Measurements from ENCODE around the gene LRRK1. TPM values are rescaled to one million over a fixed set of nuclear protein-coding genes. Genes with fewer than 3 reads are reported as not detected.

Gene LRRK1
- total and polyA plus RNA-seq, 2 experiments from 2014 or later: 2.6 to 4.5 TPM

DNA sequence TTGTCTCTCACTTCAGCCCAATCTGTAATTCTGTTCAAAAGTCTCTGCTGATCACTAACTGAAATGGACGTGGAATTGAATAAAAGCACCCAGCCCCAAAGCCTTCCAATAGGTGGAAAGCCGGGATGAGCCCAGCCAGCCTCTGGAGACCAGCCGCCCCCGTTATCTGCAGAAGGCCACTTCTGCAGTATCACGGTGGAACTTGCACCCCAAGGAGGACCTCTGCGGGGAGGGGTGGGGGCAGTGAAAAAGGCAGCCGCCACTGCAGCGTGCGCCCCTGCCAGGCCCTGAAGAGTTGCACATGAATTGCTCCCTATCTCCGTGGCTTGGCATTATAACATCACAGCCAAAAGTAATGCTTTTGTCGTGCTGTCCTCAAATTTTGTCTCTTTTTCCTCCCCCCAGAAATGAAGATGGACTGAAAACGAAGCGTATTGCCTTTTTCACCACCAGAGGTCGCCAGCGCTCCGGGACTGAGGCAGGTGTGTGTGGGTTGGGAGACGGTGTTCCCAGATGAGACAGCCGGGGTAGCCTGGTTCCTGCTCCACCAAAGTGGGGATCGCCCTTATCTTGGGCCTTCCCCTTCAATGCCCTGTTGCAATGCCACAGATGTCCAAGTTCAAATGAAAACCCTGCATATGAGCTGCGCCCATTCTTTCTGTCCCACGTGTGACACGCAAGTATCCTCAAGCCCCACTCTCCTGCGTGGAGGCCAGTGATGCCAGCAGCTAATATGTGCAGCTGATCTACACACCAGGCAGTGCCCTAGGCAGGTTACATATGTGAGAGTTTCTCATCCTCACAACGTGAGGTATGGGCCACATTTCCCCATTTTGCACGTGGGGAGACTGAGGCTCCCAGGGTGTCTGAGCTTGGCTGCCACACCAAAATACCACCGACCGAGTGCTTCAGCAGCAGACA is 96.0 kb downstream of the LRRK1 start:
- TF ChIP-seq, protein P1, sequence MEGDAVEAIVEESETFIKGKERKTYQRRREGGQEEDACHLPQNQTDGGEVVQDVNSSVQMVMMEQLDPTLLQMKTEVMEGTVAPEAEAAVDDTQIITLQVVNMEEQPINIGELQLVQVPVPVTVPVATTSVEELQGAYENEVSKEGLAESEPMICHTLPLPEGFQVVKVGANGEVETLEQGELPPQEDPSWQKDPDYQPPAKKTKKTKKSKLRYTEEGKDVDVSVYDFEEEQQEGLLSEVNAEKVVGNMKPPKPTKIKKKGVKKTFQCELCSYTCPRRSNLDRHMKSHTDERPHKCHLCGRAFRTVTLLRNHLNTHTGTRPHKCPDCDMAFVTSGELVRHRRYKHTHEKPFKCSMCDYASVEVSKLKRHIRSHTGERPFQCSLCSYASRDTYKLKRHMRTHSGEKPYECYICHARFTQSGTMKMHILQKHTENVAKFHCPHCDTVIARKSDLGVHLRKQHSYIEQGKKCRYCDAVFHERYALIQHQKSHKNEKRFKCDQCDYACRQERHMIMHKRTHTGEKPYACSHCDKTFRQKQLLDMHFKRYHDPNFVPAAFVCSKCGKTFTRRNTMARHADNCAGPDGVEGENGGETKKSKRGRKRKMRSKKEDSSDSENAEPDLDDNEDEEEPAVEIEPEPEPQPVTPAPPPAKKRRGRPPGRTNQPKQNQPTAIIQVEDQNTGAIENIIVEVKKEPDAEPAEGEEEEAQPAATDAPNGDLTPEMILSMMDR (conservative IDR thresholded peaks at IDR 0.05; ENCODE audit: low read depth in 2 of 2): peak; percentile 96 to 100
- no peak for TF ChIP-seq ZNF114 (CRISPR knock-in tag; IDR thresholded peaks at IDR 0.05)
- no peak overlapping the region; the same call in 2 of the 3 replicates for H3K4me3 Mint-ChIP-seq
- Histone ChIP-seq H3K79me2 (replicated peaks; ENCODE audit: insufficient read depth) (no peaks in the 10 kb centered on the region), H3K36me3 (ENCODE audit: insufficient read depth) (no peaks in the 10 kb centered on the region), H3K27me3 (ENCODE audit: insufficient read depth) (no peaks in the 10 kb centered on the region), H3K27ac (ENCODE audit: low read depth) (no peak overlapping the region), H3K4me3 (no peak overlapping the region), H3K4me1 (ENCODE audit: insufficient read depth) (peaks cover 23% of the 10 kb centered on the region), H3K4me2 (no peak overlapping the region), H3K9me2 (ENCODE audit: insufficient read depth) (no peaks in the 10 kb centered on the region), H2AFZ (peak overlapping the region; percentile 67; the same call in 1 of the 2 replicates), H4K20me1 (replicated peaks; ENCODE audit: insufficient read depth) (no peaks in the 10 kb centered on the region), H3F3A (replicated peaks; ENCODE audit: low read depth) (0 out of 2 replicates have a peak, but pooled peaks cover 3% of the 10 kb centered on the region)
- H3K36me3 Mint-ChIP-seq (ENCODE audit: low read depth): peaks cover 10% of the 10 kb centered on the region; the same call in 2 of the 3 replicates
- H3K27me3 Mint-ChIP-seq (ENCODE audit: insufficient read depth, low read depth, poor library complexity): peaks cover 10% of the 10 kb centered on the region
- H3K9me3 Mint-ChIP-seq: peaks cover 5% of the 10 kb centered on the region; the same call in 1 of the 3 replicates
- peak; percentile 91 for DNase-seq (ENCODE audit: low spot score)
- ATAC-seq: peak; percentile 89
- no peak overlapping the region for H3K27ac Mint-ChIP-seq
- peaks cover 38% of the 10 kb centered on the region for H3K4me1 Mint-ChIP-seq

DNA sequence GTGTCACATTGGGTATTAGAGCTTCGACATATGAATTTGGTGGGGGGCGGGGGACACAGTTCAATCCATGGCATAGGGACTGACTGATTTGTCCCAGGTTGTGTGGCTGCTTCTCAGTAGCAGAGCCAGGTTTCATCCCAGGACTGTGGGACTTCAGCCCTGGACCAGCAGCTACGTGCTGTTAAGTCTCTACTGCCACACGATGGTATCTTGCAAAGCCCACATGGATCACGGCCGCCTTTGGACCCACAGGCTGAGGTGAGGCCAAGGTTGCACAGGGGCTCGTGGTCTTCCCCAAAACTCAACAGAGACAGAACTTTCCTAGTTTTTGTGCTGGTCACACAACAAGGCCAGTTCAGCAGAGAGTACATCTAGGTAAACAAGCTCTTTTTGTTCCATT is 97.4 kb downstream of the LRRK1 start:
- H3K4me3 Mint-ChIP-seq: no peak overlapping the region
- no peak for DNase-seq (ENCODE audit: low spot score)
- H3F3A ChIP-seq (replicated peaks; ENCODE audit: low read depth): 0 out of 2 replicates have a peak, but pooled peaks cover 3% of the 10 kb centered on the region
- H3K36me3 Mint-ChIP-seq (ENCODE audit: low read depth): peaks cover 10% of the 10 kb centered on the region
- no peak overlapping the region for H3K27ac ChIP-seq (ENCODE audit: low read depth)
- H3K27me3 Mint-ChIP-seq (ENCODE audit: insufficient read depth, low read depth, poor library complexity): peaks cover 10% of the 10 kb centered on the region
- no peaks in the 10 kb centered on the region for H3K27me3 ChIP-seq (ENCODE audit: insufficient read depth)
- 0 out of 2 replicates have a peak overlapping the region, but pooled peaks have one; percentile 23 for H2AFZ ChIP-seq
- no peak overlapping the region for H3K27ac Mint-ChIP-seq
- no peak for ATAC-seq
- no peaks in the 10 kb centered on the region for H3K36me3 ChIP-seq (ENCODE audit: insufficient read depth)
- H3K4me1 Mint-ChIP-seq: peaks cover 46% of the 10 kb centered on the region
- H3K4me1 ChIP-seq (ENCODE audit: insufficient read depth): peaks cover 19% of the 10 kb centered on the region
- no peak overlapping the region for H3K4me2 ChIP-seq
- no peak overlapping the region for H3K4me3 ChIP-seq
- no peaks in the 10 kb centered on the region for H3K79me2 ChIP-seq (replicated peaks; ENCODE audit: insufficient read depth)
- peaks cover 5% of the 10 kb centered on the region; the same call in 1 of the 3 replicates for H3K9me3 Mint-ChIP-seq
- H3K9me2 ChIP-seq (ENCODE audit: insufficient read depth): no peaks in the 10 kb centered on the region
- H4K20me1 ChIP-seq (replicated peaks; ENCODE audit: insufficient read depth): no peaks in the 10 kb centered on the region
- TF ChIP-seq JUNB (IDR thresholded peaks at IDR 0.05; ENCODE audit: unreplicated experiment) (no peak), STAT1 (IDR thresholded peaks at IDR 0.05; ENCODE audit: unreplicated experiment) (no peak), CREB1 (CRISPR knock-in tag; IDR thresholded peaks at IDR 0.05; ENCODE audit: low read depth) (no peak), ZNF331 (CRISPR knock-in tag; IDR thresholded peaks at IDR 0.05; ENCODE audit: low read depth) (no peak)
- TF ChIP-seq, protein P2, sequence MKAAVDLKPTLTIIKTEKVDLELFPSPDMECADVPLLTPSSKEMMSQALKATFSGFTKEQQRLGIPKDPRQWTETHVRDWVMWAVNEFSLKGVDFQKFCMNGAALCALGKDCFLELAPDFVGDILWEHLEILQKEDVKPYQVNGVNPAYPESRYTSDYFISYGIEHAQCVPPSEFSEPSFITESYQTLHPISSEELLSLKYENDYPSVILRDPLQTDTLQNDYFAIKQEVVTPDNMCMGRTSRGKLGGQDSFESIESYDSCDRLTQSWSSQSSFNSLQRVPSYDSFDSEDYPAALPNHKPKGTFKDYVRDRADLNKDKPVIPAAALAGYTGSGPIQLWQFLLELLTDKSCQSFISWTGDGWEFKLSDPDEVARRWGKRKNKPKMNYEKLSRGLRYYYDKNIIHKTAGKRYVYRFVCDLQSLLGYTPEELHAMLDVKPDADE (IDR thresholded peaks at IDR 0.05): no peak
- TF ChIP-seq, protein P1 (conservative IDR thresholded peaks at IDR 0.05; ENCODE audit: low read depth in 2 of 2): no peak
- TF ChIP-seq, protein P3, sequence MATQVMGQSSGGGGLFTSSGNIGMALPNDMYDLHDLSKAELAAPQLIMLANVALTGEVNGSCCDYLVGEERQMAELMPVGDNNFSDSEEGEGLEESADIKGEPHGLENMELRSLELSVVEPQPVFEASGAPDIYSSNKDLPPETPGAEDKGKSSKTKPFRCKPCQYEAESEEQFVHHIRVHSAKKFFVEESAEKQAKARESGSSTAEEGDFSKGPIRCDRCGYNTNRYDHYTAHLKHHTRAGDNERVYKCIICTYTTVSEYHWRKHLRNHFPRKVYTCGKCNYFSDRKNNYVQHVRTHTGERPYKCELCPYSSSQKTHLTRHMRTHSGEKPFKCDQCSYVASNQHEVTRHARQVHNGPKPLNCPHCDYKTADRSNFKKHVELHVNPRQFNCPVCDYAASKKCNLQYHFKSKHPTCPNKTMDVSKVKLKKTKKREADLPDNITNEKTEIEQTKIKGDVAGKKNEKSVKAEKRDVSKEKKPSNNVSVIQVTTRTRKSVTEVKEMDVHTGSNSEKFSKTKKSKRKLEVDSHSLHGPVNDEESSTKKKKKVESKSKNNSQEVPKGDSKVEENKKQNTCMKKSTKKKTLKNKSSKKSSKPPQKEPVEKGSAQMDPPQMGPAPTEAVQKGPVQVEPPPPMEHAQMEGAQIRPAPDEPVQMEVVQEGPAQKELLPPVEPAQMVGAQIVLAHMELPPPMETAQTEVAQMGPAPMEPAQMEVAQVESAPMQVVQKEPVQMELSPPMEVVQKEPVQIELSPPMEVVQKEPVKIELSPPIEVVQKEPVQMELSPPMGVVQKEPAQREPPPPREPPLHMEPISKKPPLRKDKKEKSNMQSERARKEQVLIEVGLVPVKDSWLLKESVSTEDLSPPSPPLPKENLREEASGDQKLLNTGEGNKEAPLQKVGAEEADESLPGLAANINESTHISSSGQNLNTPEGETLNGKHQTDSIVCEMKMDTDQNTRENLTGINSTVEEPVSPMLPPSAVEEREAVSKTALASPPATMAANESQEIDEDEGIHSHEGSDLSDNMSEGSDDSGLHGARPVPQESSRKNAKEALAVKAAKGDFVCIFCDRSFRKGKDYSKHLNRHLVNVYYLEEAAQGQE (IDR thresholded peaks at IDR 0.05; ENCODE audit: unreplicated experiment): no peak

Measured in GM23338 (cell line).